ENCODE results near the gene CAPN9.

- TF ChIP-seq, protein P1, sequence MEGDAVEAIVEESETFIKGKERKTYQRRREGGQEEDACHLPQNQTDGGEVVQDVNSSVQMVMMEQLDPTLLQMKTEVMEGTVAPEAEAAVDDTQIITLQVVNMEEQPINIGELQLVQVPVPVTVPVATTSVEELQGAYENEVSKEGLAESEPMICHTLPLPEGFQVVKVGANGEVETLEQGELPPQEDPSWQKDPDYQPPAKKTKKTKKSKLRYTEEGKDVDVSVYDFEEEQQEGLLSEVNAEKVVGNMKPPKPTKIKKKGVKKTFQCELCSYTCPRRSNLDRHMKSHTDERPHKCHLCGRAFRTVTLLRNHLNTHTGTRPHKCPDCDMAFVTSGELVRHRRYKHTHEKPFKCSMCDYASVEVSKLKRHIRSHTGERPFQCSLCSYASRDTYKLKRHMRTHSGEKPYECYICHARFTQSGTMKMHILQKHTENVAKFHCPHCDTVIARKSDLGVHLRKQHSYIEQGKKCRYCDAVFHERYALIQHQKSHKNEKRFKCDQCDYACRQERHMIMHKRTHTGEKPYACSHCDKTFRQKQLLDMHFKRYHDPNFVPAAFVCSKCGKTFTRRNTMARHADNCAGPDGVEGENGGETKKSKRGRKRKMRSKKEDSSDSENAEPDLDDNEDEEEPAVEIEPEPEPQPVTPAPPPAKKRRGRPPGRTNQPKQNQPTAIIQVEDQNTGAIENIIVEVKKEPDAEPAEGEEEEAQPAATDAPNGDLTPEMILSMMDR (IDR thresholded peaks at IDR 0.05) = no peak
- no peak for TF ChIP-seq POLR2A (IDR thresholded peaks at IDR 0.05)
Observed at GRCh38 chr1:230768903-230769570, 21.8 kb downstream of the CAPN9 start.
